ENCODE data around the gene DGKZ.
"Not testable (repeated sequence)": the region's sequence is repeated elsewhere in the genome, so short reads cannot be mapped to it uniquely, and the experiment has no call there.

Gene DGKZ

DNA sequence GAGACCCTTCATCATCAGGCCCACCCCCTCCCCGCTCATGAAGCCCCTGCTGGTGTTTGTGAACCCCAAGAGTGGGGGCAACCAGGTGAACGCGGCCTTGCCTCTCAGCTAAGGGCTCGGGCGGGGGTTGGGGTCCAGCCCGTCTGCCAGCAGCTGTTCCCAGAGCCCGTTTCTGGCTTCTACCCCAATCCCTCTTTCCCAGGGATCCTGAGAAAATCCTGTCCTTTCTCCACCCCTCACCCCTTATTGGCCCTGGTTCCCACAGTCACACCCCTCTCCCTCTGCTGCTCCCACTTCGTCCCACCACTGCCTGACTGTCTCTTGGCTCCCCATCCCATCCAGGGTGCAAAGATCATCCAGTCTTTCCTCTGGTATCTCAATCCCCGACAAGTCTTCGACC, 24.8 kb downstream of the DGKZ start:
- TF ChIP-seq, protein P1, sequence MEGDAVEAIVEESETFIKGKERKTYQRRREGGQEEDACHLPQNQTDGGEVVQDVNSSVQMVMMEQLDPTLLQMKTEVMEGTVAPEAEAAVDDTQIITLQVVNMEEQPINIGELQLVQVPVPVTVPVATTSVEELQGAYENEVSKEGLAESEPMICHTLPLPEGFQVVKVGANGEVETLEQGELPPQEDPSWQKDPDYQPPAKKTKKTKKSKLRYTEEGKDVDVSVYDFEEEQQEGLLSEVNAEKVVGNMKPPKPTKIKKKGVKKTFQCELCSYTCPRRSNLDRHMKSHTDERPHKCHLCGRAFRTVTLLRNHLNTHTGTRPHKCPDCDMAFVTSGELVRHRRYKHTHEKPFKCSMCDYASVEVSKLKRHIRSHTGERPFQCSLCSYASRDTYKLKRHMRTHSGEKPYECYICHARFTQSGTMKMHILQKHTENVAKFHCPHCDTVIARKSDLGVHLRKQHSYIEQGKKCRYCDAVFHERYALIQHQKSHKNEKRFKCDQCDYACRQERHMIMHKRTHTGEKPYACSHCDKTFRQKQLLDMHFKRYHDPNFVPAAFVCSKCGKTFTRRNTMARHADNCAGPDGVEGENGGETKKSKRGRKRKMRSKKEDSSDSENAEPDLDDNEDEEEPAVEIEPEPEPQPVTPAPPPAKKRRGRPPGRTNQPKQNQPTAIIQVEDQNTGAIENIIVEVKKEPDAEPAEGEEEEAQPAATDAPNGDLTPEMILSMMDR (conservative IDR thresholded peaks at IDR 0.05; ENCODE audit: low read depth, low read length), result no peak
- DNase-seq (ENCODE audit: low read depth), result no peak
- H3K4me3 ChIP-seq (ENCODE audit: low read depth, low read length), result no peak overlapping the region

DNA sequence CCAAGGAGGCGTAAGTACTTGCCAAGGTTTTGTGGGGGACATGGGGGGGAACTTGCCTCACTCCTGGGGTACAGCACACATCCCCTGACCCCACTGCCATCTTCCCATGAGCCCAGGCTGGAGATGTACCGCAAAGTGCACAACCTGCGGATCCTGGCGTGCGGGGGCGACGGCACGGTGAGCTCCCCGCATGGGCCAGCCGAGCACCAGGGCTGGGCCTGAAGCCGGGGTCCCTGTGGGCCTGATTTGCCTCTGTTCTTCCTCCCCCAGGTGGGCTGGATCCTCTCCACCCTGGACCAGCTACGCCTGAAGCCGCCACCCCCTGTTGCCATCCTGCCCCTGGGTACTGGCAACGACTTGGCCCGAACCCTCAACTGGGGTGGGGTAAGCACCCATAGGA, 25.2 kb downstream of the DGKZ start:
- DNase-seq (ENCODE audit: low read depth); H3K4me3 ChIP-seq (ENCODE audit: low read depth, low read length): not testable (repeated sequence)

DNA sequence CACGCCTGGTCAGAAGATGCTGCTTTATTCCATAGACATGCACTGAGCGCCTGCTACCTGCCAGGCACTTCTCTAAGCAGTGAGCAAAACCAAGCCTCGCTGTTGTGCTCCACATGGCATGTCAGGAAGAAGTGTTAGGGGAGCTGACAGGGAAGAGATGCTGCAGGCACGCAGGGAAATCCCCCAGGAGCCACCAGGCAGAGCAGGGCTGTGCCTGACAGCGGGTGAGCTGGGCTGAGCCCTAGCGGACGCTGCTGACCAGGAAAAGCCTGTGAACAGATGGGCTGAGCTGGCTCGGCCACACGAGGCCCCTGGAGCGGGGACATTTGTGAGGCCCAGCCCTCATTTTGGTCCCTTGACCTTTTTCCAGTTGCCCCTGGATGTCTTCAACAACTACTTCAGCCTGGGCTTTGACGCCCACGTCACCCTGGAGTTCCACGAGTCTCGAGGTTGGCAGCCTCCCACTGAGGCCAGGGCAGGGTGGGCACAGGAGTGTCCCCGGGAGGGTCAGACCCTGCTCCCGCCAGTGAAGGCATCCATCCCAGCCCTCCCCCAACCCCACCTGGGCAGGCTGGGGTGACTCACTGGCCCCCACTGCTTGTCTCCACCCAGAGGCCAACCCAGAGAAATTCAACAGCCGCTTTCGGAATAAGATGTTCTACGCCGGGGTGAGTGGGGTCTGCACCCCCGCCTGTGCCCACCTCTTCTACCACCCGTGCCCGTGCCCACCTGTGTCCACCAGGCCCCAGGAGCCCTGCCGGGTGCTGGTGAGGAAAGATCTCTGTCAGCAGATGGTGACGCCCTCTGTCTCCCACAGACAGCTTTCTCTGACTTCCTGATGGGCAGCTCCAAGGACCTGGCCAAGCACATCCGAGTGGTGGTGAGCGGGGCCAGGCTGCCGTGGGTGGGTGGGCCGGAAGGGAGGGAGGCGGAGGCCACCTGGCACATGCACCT, 26.8 kb downstream of the DGKZ start:
- no peak for DNase-seq (ENCODE audit: low read depth)
- TF ChIP-seq, protein P1 (conservative IDR thresholded peaks at IDR 0.05; ENCODE audit: low read depth, low read length), result no peak
- no peak overlapping the region for H3K4me3 ChIP-seq (ENCODE audit: low read depth, low read length)

DNA sequence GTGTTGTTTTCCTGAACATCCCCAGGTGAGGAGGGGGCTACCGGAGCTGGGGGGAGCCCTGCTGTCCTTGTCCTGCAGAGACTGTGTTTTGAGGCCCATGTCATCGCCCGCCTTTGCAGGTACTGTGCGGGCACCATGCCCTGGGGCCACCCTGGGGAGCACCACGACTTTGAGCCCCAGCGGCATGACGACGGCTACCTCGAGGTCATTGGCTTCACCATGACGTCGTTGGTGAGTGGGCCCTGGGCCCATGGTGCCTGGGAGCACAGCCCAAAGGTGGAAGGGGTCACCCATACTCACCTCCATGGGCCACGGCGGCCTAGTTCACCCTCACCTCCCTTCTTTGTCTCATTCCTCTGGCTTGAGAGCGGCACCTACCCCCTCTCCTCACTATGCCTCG, 27.6 kb downstream of the DGKZ start:
- TF ChIP-seq, protein P1 (conservative IDR thresholded peaks at IDR 0.05; ENCODE audit: low read depth, low read length), result no peak
- H3K4me3 ChIP-seq (ENCODE audit: low read depth, low read length), result no peak overlapping the region
- DNase-seq (ENCODE audit: low read depth), result no peak

DNA sequence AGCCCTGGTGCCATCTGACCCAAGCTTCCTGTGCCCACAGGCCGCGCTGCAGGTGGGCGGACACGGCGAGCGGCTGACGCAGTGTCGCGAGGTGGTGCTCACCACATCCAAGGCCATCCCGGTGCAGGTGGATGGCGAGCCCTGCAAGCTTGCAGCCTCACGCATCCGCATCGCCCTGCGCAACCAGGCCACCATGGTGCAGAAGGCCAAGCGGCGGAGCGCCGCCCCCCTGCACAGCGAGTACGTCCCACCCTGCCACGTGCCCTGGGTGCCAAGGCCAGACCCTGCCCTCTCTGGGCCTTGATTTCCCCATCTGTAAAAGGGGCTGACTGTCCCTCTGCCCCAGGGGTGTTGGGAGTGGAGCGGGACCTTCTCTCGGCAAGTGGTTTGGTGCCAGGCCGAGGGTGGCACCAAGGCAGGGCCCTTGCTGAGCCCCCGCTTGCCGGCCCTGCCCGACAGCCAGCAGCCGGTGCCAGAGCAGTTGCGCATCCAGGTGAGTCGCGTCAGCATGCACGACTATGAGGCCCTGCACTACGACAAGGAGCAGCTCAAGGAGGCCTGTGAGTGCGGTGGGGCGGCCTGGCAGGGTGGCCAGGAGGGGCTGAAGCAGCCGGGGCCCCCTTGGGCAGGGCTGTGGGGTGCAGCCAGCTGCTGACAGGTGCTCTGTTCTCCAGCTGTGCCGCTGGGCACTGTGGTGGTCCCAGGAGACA, 28.3 kb downstream of the DGKZ start:
- TF ChIP-seq, protein P1 (conservative IDR thresholded peaks at IDR 0.05; ENCODE audit: low read depth, low read length), result no peak
- no peak overlapping the region for H3K4me3 ChIP-seq (ENCODE audit: low read depth, low read length)
- no peak for DNase-seq (ENCODE audit: low read depth)

DNA sequence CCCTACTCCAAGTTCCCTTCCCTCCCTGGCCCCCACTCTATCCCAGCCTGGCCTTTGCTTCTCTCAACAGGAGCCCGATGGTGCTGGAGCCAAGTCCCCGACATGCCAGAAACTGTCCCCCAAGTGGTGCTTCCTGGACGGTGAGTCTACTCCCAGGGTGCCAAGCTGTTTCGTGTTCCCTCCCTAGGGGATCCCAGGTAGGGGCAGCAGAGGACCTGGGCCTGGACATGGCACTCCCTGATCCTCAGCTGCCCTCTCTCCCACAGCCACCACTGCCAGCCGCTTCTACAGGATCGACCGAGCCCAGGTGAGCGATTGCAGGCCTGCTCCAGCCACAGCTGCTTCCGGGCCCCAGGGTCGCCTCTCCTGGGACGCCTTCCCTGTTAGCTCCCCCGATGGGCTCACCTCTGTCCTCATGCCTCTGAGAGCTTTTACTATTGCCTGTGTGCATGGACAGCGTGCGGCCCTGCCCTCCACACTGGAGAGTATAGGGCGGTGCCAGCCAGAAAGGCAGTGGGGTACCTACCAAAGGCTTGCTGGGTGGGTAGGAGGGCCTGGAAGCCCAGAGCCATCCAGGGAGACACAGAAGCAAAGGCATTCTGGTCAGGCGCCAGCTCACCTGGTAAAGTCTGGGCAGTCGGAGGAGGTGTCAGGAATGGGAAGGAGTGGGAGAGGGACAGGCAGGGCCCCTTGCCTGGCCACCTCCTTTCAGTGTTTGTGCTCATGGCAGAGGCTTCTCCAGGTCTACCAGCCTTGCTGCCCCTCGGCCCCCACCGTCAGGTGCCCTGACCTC, 29.2 kb downstream of the DGKZ start:
- DNase-seq (ENCODE audit: low read depth), result no peak
- TF ChIP-seq, protein P1 (conservative IDR thresholded peaks at IDR 0.05; ENCODE audit: low read depth, low read length), result no peak
- H3K4me3 ChIP-seq (ENCODE audit: low read depth, low read length), result no peak overlapping the region

DNA sequence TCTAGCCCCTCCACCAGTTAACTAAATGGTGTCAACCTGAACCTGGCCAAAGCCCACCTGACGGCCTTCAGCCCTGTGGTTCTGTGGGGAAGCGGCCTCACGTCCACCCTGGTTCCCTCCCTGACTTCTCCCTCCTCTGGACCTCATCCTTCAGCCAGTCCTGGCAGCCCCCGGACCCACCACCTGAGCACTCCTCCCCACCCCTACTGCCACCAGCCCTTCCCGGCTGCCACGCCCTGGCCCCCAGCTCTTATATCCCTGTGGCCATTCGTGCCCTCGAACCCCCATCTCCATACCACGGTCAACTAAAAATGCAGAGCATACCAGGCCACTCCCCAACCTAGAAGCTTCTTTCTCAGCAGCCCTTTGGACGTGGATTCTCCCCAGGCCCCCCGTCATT, 30.0 kb downstream of the DGKZ start:
- H3K4me3 ChIP-seq (ENCODE audit: low read depth, low read length), result no peak overlapping the region
- TF ChIP-seq, protein P1 (conservative IDR thresholded peaks at IDR 0.05; ENCODE audit: low read depth, low read length), result no peak

More for the DNA sequence above, 30.0 kb downstream of the DGKZ start:
- no peak for DNase-seq (ENCODE audit: low read depth)

Data from choroid plexus epithelial cell (primary cell).